HG03025 (cell line): ENCODE data around the gene CUBN.
A peak's percentile ranks its signal among the peaks of the same experiment; 100 is the strongest.
"Not testable (repeated sequence)": the region's sequence is repeated elsewhere in the genome, so short reads cannot be mapped to it uniquely, and the experiment has no call there.

ENCODE experiments used
- ATAC-seq: cut with Tn5 transposase; IDR thresholded peaks from one replicate; pipeline ENCODE4 v1.9.1; 2021; ENCODE audit warnings: mild to moderate bottlenecking, moderate library complexity; ENCODE audit not compliant: unreplicated experiment, low FRiP score

Gene CUBN

DNA sequence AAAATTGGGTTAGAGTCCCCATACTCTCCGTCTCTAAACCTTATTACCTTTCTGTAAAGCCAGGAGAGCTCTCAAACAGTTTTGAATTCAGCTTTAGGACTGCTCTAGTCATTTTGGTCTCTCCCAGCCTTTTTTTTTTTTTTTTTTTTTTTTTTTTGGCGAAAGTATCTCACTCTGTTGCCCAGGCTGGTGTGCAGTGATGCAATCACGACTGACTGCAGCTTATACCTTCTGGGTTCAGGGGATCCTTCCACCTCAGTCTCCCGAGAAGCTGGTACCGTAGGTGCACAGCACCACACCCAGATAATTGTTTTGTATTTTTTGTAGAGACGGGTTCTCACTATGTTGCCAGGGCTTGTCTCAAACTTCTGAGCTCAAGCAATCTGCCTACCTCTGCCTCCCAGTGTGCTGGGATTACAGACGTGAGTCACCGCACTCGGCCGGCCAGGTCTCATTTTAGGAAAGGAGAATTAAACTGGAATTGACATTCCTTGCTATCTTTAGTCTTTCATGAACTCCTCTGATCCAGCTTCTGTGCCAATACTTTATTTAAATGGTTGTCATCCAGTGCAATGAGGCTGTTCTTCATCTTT, 281.0 kb downstream of the CUBN start:
- no peak for ATAC-seq

DNA sequence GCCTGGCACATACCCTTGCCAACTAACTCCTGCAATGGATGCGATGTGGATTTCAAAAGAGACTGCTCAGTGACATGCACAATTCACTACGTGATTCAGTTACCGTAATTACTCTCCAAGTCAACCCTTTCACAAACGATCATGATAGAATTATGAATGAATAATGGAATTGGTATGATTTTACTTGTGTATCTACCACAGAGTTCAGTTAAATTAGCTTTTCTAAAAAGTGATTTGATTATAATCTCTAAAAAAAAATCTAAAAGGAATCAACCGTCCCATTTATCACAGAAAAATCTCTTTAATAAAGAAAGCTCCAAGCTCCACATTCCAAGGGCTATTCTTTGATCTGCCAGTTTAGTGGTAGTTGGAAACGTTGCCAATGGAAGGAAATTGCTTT, 282.0 kb downstream of the CUBN start:
- no peak for ATAC-seq

DNA sequence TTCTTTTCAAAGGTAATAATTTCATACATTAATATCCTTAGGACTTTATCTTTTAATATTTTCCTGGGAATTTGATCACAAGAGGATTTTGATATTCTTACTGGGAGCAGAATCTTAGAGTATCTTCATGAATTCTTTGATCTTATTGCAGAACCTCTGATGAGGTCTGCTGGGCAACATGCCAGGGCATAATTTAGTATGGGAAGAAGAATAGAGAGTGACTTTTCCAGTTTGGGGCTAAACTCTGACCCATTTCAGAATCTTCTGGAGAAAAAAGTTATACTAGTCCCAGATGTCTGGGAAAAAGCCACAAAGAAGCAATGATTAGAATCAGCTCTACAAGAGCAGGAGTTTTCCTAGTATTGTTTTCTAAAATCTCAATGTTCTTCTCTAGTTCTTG, 284.4 kb downstream of the CUBN start:
- no peak for ATAC-seq

- no peak for ATAC-seq
These were observed 286.2 kb downstream of the CUBN start for GRCh38 chr10:16843252-16843870.

DNA sequence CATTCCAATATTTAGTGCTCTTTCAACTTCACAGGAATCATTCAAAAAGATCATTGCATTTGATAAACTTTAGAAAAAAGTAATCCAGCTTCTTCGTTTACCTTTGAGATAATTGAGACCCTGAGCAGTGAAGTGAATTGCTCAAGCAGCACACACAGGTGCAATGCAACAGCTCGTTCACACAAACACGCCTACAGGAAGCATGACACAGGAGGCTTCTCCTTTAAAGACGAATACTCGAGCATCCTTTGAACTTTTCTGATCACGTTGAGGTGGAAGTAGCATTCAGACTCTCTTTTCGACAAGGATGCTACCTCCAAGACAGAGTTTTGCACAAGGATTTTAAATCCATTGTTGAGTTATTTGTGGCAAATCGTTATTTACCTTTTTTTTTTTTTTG, 294.4 kb downstream of the CUBN start:
- no peak for ATAC-seq

GRCh38 chr10:16832351-16833080, 297.1 kb downstream of the CUBN start:
- no peak for ATAC-seq

DNA sequence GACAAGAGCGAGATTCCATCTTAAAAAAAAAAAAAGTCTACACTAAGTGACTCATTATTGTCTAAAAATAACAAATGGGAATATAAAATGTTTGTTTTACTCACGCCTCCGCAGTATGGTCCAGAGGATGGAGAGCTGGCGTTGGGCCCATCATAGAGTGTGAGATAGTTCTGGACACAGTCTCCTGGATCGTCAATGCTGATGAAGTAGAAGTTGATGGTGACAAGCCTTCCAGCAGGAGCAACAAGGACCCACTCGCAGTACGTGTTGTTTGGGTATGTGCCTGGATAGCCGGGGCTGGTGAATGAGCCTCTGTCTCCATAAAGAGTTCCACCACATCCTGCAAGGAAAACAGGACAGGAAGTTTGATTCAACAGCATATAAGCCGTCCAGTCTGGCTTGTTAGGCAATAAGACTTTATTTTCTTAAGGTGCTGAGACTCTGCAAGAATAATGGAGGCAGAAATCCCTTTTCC, 300.9 kb downstream of the CUBN start:
- no peak for ATAC-seq

DNA sequence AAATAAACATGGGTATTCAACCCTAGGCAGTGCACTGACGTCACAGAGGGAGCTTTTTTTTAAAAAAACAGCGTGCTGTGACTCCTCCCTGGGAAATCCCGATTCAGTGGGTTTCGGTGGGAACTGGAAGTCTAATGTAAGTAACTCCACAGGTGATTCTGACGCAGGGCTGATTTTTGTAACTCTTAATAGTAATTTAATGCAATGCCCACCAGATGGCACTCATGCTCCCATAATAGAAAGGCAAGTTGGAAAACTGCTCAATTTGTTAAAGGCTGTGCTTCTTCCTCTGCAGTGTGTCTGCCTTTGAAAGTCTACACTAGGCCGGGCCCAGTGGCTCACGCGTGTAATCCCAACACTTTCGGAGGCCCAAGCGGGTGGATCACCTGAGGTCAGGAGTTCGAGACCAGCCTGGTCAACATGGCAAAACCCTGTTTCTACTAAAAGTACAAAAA, 301.5 kb downstream of the CUBN start:
- peak; percentile 71 for ATAC-seq

DNA sequence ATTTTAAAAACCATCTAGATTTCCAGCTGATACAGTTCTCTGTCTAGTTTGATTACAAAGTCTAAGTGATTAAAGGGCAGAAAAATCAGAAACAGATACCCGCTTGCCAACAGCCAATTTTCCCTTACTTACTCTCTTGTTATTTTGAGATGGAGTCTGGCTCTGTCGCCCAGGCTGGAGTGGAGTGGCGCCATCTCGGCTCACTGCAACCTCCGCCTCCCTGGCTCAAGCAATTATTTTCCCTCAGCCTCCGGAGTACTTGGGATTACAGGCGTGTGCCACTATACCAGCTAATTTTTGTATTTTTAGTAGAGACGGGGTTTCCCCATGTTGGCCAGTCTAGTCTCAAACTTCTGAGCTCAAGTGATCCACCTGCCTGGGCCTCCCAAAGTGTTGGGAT, 302.1 kb downstream of the CUBN start:
- ATAC-seq: not testable (repeated sequence)

- no peak for ATAC-seq
These were observed 306.8 kb downstream of the CUBN start for GRCh38 chr10:16822726-16823360.

DNA sequence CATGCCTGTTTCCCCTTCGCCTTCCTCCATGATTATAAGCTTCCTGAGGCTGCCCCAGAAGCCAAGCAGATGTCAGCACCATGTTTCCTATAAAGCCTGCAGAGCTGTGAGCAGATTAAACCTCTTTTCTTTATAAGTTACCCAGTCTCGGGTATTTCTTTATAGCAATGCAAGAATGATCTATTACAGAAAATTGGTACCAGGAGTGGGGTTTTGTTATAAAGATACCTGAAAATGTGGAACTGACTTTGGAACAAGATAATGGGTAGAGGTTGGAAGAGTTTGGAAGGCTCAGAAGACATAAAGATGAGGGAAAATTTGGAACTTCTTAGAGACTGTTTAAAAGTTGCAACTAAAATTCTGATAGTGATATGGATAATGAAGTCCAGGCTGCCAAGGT, 307.6 kb downstream of the CUBN start:
- ATAC-seq: no peak

DNA sequence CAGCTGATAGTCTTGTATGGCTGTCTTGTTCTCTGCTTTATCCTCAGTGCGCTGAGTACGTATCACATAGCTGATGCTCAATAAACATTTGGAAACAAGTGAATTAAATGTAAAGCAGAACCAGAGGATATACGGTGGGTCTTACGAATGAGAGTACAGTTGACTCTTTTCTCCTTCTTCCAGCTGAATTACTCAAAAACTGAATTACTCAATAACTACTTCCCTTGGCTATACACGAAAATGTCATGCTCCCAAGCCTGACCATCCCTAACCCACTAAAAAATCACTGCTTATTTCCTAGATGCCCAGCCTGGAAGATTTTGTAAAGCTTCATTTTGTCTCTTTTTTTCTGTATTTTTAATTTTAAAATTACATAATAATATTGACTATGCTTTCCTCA, 309.2 kb downstream of the CUBN start:
- ATAC-seq: no peak

DNA sequence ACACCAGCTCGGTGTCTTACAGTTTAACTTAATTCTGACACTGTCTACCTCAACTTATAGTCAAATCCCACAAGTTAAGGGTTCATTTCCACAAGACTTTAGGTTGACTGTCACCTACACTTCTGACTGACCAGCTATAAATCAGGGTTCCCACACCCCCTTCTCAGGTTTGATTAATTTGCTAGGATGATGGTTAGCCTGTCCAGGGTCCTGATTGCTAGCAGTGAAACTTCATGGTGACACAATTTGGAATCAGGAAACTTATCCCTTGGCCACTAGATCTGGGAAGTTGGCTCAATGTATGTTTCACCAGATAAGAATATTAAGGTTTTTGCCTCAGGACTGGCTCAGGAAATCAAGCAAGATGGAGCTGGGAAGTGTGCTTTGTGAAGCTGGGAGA, 309.6 kb downstream of the CUBN start:
- no peak for ATAC-seq

- ATAC-seq: no peak
These were observed 310.2 kb downstream of the CUBN start for GRCh38 chr10:16819436-16819835.

GRCh38 chr10:16819026-16819425, 310.6 kb downstream of the CUBN start:
- no peak for ATAC-seq

- ATAC-seq: peak; percentile 99
These were observed 312.2 kb downstream of the CUBN start, which contains the start of gene RSU1 for GRCh38 chr10:16817125-16818019. Gene RSU1, minus strand, starts transcription at chr10:16817424. Its CDS starts 343 bp downstream, at chr10:16817081.

DNA sequence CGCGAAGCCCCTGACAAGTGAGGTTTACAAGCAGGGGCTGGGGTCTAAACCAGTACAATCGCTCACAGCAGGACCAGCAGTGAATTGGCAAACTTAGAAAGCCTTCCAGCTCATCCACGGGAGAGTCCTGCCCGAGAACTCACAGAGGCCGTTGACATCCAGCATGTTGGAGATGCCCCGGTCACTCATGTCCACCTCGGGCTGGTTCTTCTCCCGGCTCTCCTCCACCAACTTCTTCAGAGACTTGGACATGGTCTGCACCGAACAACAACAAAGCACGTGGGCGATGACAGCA, 312.8 kb downstream of the CUBN start:
- ATAC-seq: no peak

GRCh38 chr10:16816171-16816570, 313.4 kb downstream of the CUBN start:
- ATAC-seq: no peak

DNA sequence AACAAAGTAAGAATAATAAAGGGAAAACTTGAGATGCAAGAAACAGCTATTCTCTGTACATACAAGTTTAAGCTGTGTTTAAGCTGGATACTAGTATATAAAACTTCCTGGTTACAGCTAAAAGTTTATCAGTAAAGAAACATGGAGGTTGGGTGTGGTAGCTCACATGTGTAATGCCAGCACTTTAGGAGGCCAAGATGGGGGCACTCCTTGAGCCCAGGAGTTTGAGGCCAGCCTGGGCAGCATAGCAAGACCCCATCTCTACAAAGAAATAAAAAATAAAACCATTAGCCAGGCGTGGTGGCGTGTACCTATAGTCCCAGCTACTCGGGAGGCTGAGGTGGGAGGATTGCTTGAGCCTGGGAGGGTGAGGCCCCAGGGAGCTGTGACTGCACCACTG, 315.6 kb downstream of the CUBN start:
- no peak for ATAC-seq

- no peak for ATAC-seq
These were observed 316.9 kb downstream of the CUBN start for GRCh38 chr10:16812676-16813075.
